GM23338 (cell line): ENCODE data around the gene MSH2. TPM values are rescaled to one million over a fixed set of nuclear protein-coding genes. Genes with fewer than 3 reads are reported as not detected.

ENCODE experiments used
- ATAC-seq: fragments of 200-7000 bp; cut with Tn5 transposase; 3 replicates; pipeline ENCODE4 v1.9.1; 2020
- DNase-seq: peaks from one replicate; pipeline ENCODE4 v3.0.0-alpha.2; 2015; ENCODE audit warnings: low spot score
- H2AFZ ChIP-seq: fragments of 200-600 bp; sonication (generic); 2 replicates; pipeline ENCODE4 v1.8.0; 2016; ENCODE audit warnings: antibody characterized with exemption, mild to moderate bottlenecking, moderate library complexity
- H3F3A ChIP-seq: fragments of 200-600 bp; sonication (generic); replicated peaks from 2 replicates; pipeline ENCODE4 v1.8.0; 2017; ENCODE audit warnings: antibody characterized with exemption, mixed run types, low read depth
- H3K27ac ChIP-seq: fragments of 200-600 bp; sonication (generic); 2 replicates; pipeline ENCODE4 v1.6.1; 2016; ENCODE audit warnings: low read depth
- H3K27me3 ChIP-seq: fragments of 200-600 bp; sonication (generic); 2 replicates; pipeline ENCODE4 v1.8.0; 2016; ENCODE audit warnings: mild to moderate bottlenecking, mixed run types, moderate library complexity; ENCODE audit not compliant: insufficient read depth
- H3K36me3 ChIP-seq: fragments of 200-600 bp; sonication (generic); 2 replicates; pipeline ENCODE4 v1.8.0; 2016; ENCODE audit warnings: mild to moderate bottlenecking; ENCODE audit not compliant: insufficient read depth
- H3K4me1 ChIP-seq: fragments of 200-600 bp; sonication (generic); 2 replicates; pipeline ENCODE4 v1.8.0; 2016; ENCODE audit warnings: mild to moderate bottlenecking, moderate library complexity; ENCODE audit not compliant: insufficient read depth
- H3K4me2 ChIP-seq: fragments of 200-600 bp; sonication (generic); 2 replicates; pipeline ENCODE4 v1.7.1; 2017; ENCODE audit warnings: mixed run types
- H3K4me3 ChIP-seq: fragments of 200-600 bp; sonication (generic); 2 replicates; pipeline ENCODE4 v1.6.1; 2016; ENCODE audit warnings: mixed run types
- H3K79me2 ChIP-seq: fragments of 200-600 bp; sonication (generic); replicated peaks from 2 replicates; pipeline ENCODE4 v1.8.0; 2017; ENCODE audit warnings: mild to moderate bottlenecking; ENCODE audit not compliant: insufficient read depth
- H3K9me2 ChIP-seq: fragments of 200-600 bp; sonication (generic); 2 replicates; pipeline ENCODE4 v1.8.0; 2017; ENCODE audit not compliant: insufficient read depth
- H4K20me1 ChIP-seq: fragments of 200-600 bp; sonication (generic); replicated peaks from 2 replicates; pipeline ENCODE4 v1.8.0; 2017; ENCODE audit warnings: mild to moderate bottlenecking; ENCODE audit not compliant: insufficient read depth
- H3K27ac Mint-ChIP-seq: 2 replicates; pipeline ENCODE4 v1.8.0; 2020; ENCODE audit warnings: inconsistent platforms, mild to moderate bottlenecking, moderate library complexity, mixed read lengths
- H3K27me3 Mint-ChIP-seq: 3 replicates; pipeline ENCODE4 v1.8.0; 2022; ENCODE audit warnings: low read depth, mild to moderate bottlenecking, moderate library complexity, mixed read lengths, inconsistent platforms; ENCODE audit not compliant: insufficient read depth, poor library complexity
- H3K36me3 Mint-ChIP-seq: 3 replicates; pipeline ENCODE4 v1.8.0; 2021; ENCODE audit warnings: low read depth, mild to moderate bottlenecking, inconsistent platforms, moderate library complexity, mixed read lengths
- H3K4me1 Mint-ChIP-seq: 3 replicates; pipeline ENCODE4 v1.8.0; 2020; ENCODE audit warnings: mild to moderate bottlenecking, inconsistent platforms, mixed read lengths
- H3K4me3 Mint-ChIP-seq: 3 replicates; pipeline ENCODE4 v1.8.0; 2021; ENCODE audit warnings: moderate library complexity, mild to moderate bottlenecking, inconsistent platforms, mixed read lengths
- H3K9me3 Mint-ChIP-seq: 3 replicates; pipeline ENCODE4 v1.8.0; 2020; ENCODE audit warnings: moderate library complexity, mild to moderate bottlenecking, inconsistent platforms, mixed read lengths
- CREB1 ChIP-seq: fragments of 250-450 bp; sonication (Bioruptor Pico); IDR thresholded peaks from 2 replicates; pipeline ENCODE4 v1.5.0; 2020; ENCODE audit warnings: low read depth, mild to moderate bottlenecking, moderate library complexity
- EZH2 ChIP-seq: fragments of 200-600 bp; sonication (generic); IDR thresholded peaks from one replicate; pipeline ENCODE4 v1.8.0; 2017; ENCODE audit warnings: antibody characterized with exemption, mild to moderate bottlenecking, low read depth; ENCODE audit not compliant: unreplicated experiment
- EZH2phosphoT487 ChIP-seq: fragments of 200-600 bp; sonication (generic); IDR thresholded peaks from one replicate; pipeline ENCODE4 v1.8.1; 2018; ENCODE audit warnings: antibody characterized with exemption; ENCODE audit not compliant: unreplicated experiment
- JUNB ChIP-seq: IDR thresholded peaks from one replicate; pipeline ENCODE4 v1.6.1; 2016; ENCODE audit warnings: antibody characterized with exemption; ENCODE audit not compliant: unreplicated experiment
- NANOG ChIP-seq: IDR thresholded peaks from 2 replicates; pipeline ENCODE4 v1.6.1; 2016; ENCODE audit warnings: antibody characterized with exemption, borderline replicate concordance
- POLR2AphosphoS5 ChIP-seq: IDR thresholded peaks from 2 replicates; pipeline ENCODE4 v1.6.1; 2016; ENCODE audit warnings: antibody characterized with exemption, low read depth
- STAT1 ChIP-seq: IDR thresholded peaks from one replicate; pipeline ENCODE4 v1.6.1; 2016; ENCODE audit warnings: antibody characterized with exemption; ENCODE audit not compliant: unreplicated experiment
- ZNF114 ChIP-seq: fragments of 250-450 bp; sonication (Bioruptor Pico); IDR thresholded peaks from 2 replicates; pipeline ENCODE4 v1.5.0; 2020; ENCODE audit warnings: mild to moderate bottlenecking, moderate library complexity
- ZNF331 ChIP-seq: fragments of 250-450 bp; sonication (Bioruptor Pico); IDR thresholded peaks from 2 replicates; pipeline ENCODE4 v1.5.0; 2020; ENCODE audit warnings: low read depth, mild to moderate bottlenecking, moderate library complexity
- ZNF462 ChIP-seq: fragments of 250-450 bp; sonication (Bioruptor Pico); IDR thresholded peaks from 2 replicates; pipeline ENCODE4 v1.5.0; 2020; ENCODE audit warnings: mild to moderate bottlenecking, moderate library complexity
- polyA plus RNA-seq: library from polyadenylated mRNA; unstranded; fragments of >200 nt; fragmentation: Nextera tagmentation; extraction: Ambion mirVana; gene quantifications from 2 replicates; pipeline ENCODE4 v1.2.1, GENCODE V29; 2016
- total RNA-seq: library from RNA; depleted of rRNA; stranded (reverse); fragments of >200 nt; shearing (Covaris generic); gene quantifications from 2 replicates; pipeline ENCODE4 v1.2.3, GENCODE V29; 2014
- TF ChIP-seq, protein P1 (sequence below), 2 experiments: fragments of 200-600 bp in 1 of 2; sonication (generic) in 1 of 2; conservative IDR thresholded peaks; 2 replicates each; pipeline versions ENCODE4 v1.5.1 to v1.6.1; 2016 to 2017; ENCODE audit warnings: antibody characterized with exemption in 2 of 2, low read depth in 2 of 2, mild to moderate bottlenecking in 2 of 2, moderate library complexity in 1 of 2
- TF ChIP-seq, protein P2 (sequence below): IDR thresholded peaks from 2 replicates; pipeline ENCODE4 v1.6.1; 2016; ENCODE audit warnings: antibody characterized with exemption
- TF ChIP-seq, protein P3 (sequence below): IDR thresholded peaks from one replicate; pipeline ENCODE4 v1.6.1; 2018; ENCODE audit warnings: antibody characterized with exemption; ENCODE audit not compliant: unreplicated experiment

MSH2 gene
- total and polyA plus RNA-seq, 2 experiments from 2014 or later: 156 to 249 TPM

DNA sequence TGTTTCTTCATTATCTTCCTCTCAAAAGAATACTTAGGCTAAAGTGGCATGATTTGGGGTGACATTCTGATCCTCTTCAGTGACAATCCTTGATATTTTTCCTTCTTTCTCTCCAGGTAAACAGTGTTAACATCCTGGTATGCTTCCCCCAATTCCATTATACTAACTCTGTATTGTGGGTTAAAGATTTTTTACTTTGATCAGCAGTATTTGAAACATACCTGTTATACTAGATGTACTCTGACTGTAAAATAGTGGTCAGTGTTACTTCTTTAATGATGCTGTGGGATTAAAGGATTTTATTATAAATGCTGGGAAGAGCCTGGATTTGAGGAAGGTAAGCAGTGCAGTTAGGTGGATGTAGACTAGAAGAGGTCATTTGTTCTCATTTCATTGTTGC is 48.8 kb downstream of the MSH2 start:
- H3K4me1 ChIP-seq: no peaks in the 10 kb centered on the region
- no peaks in the 10 kb centered on the region; the same call in 2 of the 3 replicates for H3K4me1 Mint-ChIP-seq
- H3K4me3 Mint-ChIP-seq: no peak overlapping the region
- DNase-seq: no peak
- H3K79me2 ChIP-seq: peaks cover 74% of the 10 kb centered on the region
- H3K36me3 ChIP-seq: peaks cover 42% of the 10 kb centered on the region
- no peak overlapping the region for H3K4me3 ChIP-seq
- no peaks in the 10 kb centered on the region for H3K27me3 Mint-ChIP-seq
- H4K20me1 ChIP-seq: peaks cover 32% of the 10 kb centered on the region; the same call in 1 of the 2 replicates
- H3F3A ChIP-seq: 0 out of 2 replicates have a peak, but pooled peaks cover 10% of the 10 kb centered on the region
- H3K27ac ChIP-seq: peak overlapping the region; percentile 30; the same call in 1 of the 2 replicates
- ATAC-seq: no peak
- peaks cover 91% of the 10 kb centered on the region for H3K36me3 Mint-ChIP-seq
- no peak overlapping the region for H3K27ac Mint-ChIP-seq
- H3K4me2 ChIP-seq: no peak overlapping the region
- H3K9me2 ChIP-seq: no peaks in the 10 kb centered on the region
- TF ChIP-seq NANOG (no peak), EZH2 (no peak), EZH2phosphoT487 (no peak), ZNF114 (CRISPR knock-in tag) (no peak), CREB1 (CRISPR knock-in tag) (no peak), POLR2AphosphoS5 (no peak), ZNF462 (CRISPR knock-in tag) (no peak), STAT1 (no peak), JUNB (no peak), ZNF331 (CRISPR knock-in tag) (no peak)
- TF ChIP-seq, protein P1, sequence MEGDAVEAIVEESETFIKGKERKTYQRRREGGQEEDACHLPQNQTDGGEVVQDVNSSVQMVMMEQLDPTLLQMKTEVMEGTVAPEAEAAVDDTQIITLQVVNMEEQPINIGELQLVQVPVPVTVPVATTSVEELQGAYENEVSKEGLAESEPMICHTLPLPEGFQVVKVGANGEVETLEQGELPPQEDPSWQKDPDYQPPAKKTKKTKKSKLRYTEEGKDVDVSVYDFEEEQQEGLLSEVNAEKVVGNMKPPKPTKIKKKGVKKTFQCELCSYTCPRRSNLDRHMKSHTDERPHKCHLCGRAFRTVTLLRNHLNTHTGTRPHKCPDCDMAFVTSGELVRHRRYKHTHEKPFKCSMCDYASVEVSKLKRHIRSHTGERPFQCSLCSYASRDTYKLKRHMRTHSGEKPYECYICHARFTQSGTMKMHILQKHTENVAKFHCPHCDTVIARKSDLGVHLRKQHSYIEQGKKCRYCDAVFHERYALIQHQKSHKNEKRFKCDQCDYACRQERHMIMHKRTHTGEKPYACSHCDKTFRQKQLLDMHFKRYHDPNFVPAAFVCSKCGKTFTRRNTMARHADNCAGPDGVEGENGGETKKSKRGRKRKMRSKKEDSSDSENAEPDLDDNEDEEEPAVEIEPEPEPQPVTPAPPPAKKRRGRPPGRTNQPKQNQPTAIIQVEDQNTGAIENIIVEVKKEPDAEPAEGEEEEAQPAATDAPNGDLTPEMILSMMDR (conservative IDR thresholded peaks at IDR 0.05; ENCODE audit: low read depth in 2 of 2): no peak
- TF ChIP-seq, protein P2, sequence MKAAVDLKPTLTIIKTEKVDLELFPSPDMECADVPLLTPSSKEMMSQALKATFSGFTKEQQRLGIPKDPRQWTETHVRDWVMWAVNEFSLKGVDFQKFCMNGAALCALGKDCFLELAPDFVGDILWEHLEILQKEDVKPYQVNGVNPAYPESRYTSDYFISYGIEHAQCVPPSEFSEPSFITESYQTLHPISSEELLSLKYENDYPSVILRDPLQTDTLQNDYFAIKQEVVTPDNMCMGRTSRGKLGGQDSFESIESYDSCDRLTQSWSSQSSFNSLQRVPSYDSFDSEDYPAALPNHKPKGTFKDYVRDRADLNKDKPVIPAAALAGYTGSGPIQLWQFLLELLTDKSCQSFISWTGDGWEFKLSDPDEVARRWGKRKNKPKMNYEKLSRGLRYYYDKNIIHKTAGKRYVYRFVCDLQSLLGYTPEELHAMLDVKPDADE: no peak
- TF ChIP-seq, protein P3, sequence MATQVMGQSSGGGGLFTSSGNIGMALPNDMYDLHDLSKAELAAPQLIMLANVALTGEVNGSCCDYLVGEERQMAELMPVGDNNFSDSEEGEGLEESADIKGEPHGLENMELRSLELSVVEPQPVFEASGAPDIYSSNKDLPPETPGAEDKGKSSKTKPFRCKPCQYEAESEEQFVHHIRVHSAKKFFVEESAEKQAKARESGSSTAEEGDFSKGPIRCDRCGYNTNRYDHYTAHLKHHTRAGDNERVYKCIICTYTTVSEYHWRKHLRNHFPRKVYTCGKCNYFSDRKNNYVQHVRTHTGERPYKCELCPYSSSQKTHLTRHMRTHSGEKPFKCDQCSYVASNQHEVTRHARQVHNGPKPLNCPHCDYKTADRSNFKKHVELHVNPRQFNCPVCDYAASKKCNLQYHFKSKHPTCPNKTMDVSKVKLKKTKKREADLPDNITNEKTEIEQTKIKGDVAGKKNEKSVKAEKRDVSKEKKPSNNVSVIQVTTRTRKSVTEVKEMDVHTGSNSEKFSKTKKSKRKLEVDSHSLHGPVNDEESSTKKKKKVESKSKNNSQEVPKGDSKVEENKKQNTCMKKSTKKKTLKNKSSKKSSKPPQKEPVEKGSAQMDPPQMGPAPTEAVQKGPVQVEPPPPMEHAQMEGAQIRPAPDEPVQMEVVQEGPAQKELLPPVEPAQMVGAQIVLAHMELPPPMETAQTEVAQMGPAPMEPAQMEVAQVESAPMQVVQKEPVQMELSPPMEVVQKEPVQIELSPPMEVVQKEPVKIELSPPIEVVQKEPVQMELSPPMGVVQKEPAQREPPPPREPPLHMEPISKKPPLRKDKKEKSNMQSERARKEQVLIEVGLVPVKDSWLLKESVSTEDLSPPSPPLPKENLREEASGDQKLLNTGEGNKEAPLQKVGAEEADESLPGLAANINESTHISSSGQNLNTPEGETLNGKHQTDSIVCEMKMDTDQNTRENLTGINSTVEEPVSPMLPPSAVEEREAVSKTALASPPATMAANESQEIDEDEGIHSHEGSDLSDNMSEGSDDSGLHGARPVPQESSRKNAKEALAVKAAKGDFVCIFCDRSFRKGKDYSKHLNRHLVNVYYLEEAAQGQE: no peak
- no peaks in the 10 kb centered on the region for H3K9me3 Mint-ChIP-seq
- no peaks in the 10 kb centered on the region for H3K27me3 ChIP-seq
- no peak overlapping the region for H2AFZ ChIP-seq
